Sigmoid colon (tissue), 7 donors: ENCODE data around the gene GNAI2. TPM values are rescaled to one million over a fixed set of nuclear protein-coding genes. Genes with fewer than 3 reads are reported as not detected.

Experiments used
- DNase-seq: peaks from one replicate; pipeline ENCODE4 v3.0.0-alpha.2; 2019
- H3K27ac ChIP-seq, 4 donors: fragments of 200-600 bp; sonication (generic); one replicate each; pipeline ENCODE4 v1.5.1; 2016 to 2019; ENCODE audit warnings: mild to moderate bottlenecking in 1 of 4
- H3K27me3 ChIP-seq, 3 donors: fragments of 200-600 bp; sonication (generic); one replicate each; pipeline ENCODE4 v1.5.1; 2019; ENCODE audit warnings: mild to moderate bottlenecking in 1 of 3
- H3K36me3 ChIP-seq, 4 donors: fragments of 200-600 bp; sonication (generic); one replicate each; pipeline ENCODE4 v1.5.1; 2016 to 2019
- H3K4me1 ChIP-seq, 4 donors: fragments of 200-600 bp; sonication (generic); one replicate each; pipeline ENCODE4 v1.5.1; 2017 to 2019
- H3K4me3 ChIP-seq, 4 donors: fragments of 200-600 bp; sonication (generic); one replicate each; pipeline ENCODE4 v1.5.1; 2017 to 2019; ENCODE audit warnings: mild to moderate bottlenecking in 2 of 4, moderate library complexity in 1 of 4
- H3K9me3 ChIP-seq, 4 donors: fragments of 200-600 bp in 3 of 4; sonication (generic) in 3 of 4; one replicate each; pipeline versions ENCODE4 v1.5.1 to v1.6.1; 2013 to 2019
- EP300 ChIP-seq, 4 donors: sonication (generic); formaldehyde crosslinking; IDR thresholded peaks; one replicate each; pipeline ENCODE4 v1.6.1; 2017; ENCODE audit warnings: antibody characterized with exemption in 4 of 4
- POLR2A ChIP-seq, 2 donors: fragments of 450-650 bp; IDR thresholded peaks; one replicate each; pipeline ENCODE4 v1.6.1; 2016; ENCODE audit warnings: antibody characterized with exemption in 2 of 2, mild to moderate bottlenecking in 2 of 2, moderate library complexity in 2 of 2
- POLR2AphosphoS5 ChIP-seq, 4 donors: sonication (generic); formaldehyde crosslinking; IDR thresholded peaks; one replicate each; pipeline ENCODE4 v1.6.1; 2017; ENCODE audit warnings: antibody characterized with exemption in 4 of 4
- WGBS, 2 donors: extraction: QIAGEN DNeasy Blood & Tissue Kit; methylation state at CpG; one replicate each; pipeline ENCODE4 v1.1.7; 2013; 5-methylcytosine and 5-hydroxymethylcytosine counted together
- intact Hi-C: fragments of 100-400 bp; cut with DNase I; formaldehyde crosslinking; loops from one replicate; pipeline ENCODE4 v1.15.1; 2023
- polyA plus RNA-seq, 3 donors: library from polyadenylated mRNA; stranded (reverse); fragments of 200-250 nt; gene quantifications; one replicate each; pipeline ENCODE4 v1.2.3, GENCODE V29; 2013
- total RNA-seq, 4 donors: library from RNA; depleted of rRNA; stranded (reverse); fragments of >200 nt; gene quantifications; one replicate each; pipeline ENCODE4 v1.1.0, GENCODE V29; 2016
- TF ChIP-seq, protein P1 (sequence below), 4 experiments: fragments of 450-650 bp in 3 of 4; fragments of 200-600 bp in 1 of 4; IDR thresholded peaks; one replicate each; pipeline ENCODE4 v1.5.1; 2016 to 2019; ENCODE audit warnings: antibody characterized with exemption in 4 of 4, mild to moderate bottlenecking in 3 of 4, moderate library complexity in 2 of 4
- donor health status: healthy with polysubstance abuse.
- donor health status: Bipolar disorder and iron deficiency.
- donor health status: healthy.

Gene GNAI2
- total and polyA plus RNA-seq, 7 donors = 43.9 to 171 (median 149) TPM

DNA sequence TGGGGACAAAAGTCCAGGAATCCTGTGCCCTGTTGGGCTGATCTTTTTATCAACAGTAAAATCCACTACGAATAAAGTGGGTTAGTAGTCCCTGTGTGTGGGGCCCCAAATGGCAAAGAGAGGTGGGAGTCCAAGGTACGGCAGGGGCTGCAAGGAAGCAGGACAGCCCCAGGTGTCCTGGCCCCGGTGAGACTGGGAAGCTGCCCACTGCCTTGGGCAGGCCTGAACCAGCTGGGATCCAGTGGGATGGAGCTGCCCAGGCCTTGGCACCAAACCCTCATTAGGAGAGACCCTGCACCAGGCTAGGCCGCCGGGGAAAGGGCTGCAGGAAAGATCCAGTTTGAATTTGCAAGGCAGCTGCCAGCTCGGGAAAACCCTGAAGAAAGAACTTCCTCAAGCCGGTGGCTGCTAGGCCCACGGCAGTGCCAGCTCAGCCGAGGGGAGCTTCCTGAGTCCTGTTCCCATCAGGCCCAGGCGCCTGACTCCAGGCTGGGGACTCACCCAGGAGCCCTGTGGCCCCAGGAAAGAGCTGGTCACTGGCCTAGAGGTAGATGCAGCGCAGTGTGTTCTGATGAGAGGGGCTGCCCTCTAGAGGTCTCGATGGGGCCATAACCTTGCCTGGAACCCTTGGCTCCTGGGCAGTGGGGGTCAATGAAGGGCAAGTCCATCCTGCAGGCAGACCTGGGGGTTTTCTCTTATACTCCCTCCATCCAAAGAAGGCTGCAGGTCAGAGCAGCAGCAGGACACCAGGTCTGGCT is 14.4 kb upstream of the GNAI2 start:
- peaks cover 0 to 2% (median 0%) of the 10 kb centered on the region in 3 donors for H3K27me3 ChIP-seq
- intact Hi-C loops = no loop called here
- H3K27ac ChIP-seq = no peak overlapping the region
- WGBS, 2 donors = 66 to 77% methylated on average over 12 of the region's 12 CpGs
- no peaks in the 10 kb centered on the region for H3K9me3 ChIP-seq
- peaks cover 0 to 11% (median 7%) of the 10 kb centered on the region in 4 donors for H3K4me1 ChIP-seq
- H3K36me3 ChIP-seq = no peaks in the 10 kb centered on the region
- no peak for DNase-seq
- no peak for TF ChIP-seq POLR2AphosphoS5 (IDR thresholded peaks at IDR 0.05)
- no peak for TF ChIP-seq EP300 (IDR thresholded peaks at IDR 0.05)
- TF ChIP-seq, protein P1, sequence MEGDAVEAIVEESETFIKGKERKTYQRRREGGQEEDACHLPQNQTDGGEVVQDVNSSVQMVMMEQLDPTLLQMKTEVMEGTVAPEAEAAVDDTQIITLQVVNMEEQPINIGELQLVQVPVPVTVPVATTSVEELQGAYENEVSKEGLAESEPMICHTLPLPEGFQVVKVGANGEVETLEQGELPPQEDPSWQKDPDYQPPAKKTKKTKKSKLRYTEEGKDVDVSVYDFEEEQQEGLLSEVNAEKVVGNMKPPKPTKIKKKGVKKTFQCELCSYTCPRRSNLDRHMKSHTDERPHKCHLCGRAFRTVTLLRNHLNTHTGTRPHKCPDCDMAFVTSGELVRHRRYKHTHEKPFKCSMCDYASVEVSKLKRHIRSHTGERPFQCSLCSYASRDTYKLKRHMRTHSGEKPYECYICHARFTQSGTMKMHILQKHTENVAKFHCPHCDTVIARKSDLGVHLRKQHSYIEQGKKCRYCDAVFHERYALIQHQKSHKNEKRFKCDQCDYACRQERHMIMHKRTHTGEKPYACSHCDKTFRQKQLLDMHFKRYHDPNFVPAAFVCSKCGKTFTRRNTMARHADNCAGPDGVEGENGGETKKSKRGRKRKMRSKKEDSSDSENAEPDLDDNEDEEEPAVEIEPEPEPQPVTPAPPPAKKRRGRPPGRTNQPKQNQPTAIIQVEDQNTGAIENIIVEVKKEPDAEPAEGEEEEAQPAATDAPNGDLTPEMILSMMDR (IDR thresholded peaks at IDR 0.05) = no peak
- TF ChIP-seq POLR2A (IDR thresholded peaks at IDR 0.05) = no peak
- H3K4me3 ChIP-seq = no peak overlapping the region

GRCh38 chr3:50222169-50222528 is 13.9 kb upstream of the GNAI2 start:
- no peak for DNase-seq
- Histone ChIP-seq H3K9me3 (no peaks in the 10 kb centered on the region), H3K4me3 (no peak overlapping the region), H3K27ac (no peak overlapping the region), H3K27me3 (peaks cover 0 to 2% (median 0%) of the 10 kb centered on the region in 3 donors), H3K4me1 (peaks cover 0 to 16% (median 13%) of the 10 kb centered on the region in 4 donors), H3K36me3 (no peaks in the 10 kb centered on the region)
- intact Hi-C loops = no loop called here
- 89 to 91% methylated on average over 1 of the region's 1 CpG for WGBS, 2 donors
- TF ChIP-seq EP300 (IDR thresholded peaks at IDR 0.05) = no peak
- TF ChIP-seq POLR2A (IDR thresholded peaks at IDR 0.05) = no peak
- TF ChIP-seq, protein P1 (IDR thresholded peaks at IDR 0.05) = no peak
- TF ChIP-seq POLR2AphosphoS5 (IDR thresholded peaks at IDR 0.05) = no peak

DNA sequence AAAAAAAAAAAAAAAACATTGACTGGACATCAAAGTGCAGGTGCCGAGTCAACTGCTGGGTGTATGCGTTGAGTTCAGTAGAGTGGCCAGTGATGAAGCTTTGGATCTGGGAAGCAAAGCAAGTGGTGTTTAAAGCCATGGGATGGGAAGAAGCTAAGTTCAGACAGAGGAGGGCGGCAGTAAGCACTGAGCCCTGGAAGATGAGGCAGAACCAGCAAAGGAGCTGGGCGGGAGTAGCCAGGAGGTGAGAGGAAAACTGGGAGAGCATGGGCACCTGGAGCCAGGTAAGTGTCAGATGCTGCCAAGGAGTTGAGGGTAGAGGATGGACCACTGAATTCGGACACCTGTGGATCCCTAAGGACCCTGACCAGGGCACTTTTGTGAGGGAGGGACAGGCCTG is 11.4 kb upstream of the GNAI2 start:
- WGBS, 2 donors = 50 to 78% methylated on average over 5 of the region's 5 CpGs
- Histone ChIP-seq H3K4me3 (no peak overlapping the region), H3K27me3 (peaks cover 0 to 2% (median 0%) of the 10 kb centered on the region in 3 donors), H3K4me1 (peaks cover 0 to 28% (median 22%) of the 10 kb centered on the region in 4 donors), H3K9me3 (no peaks in the 10 kb centered on the region), H3K36me3 (no peaks in the 10 kb centered on the region), H3K27ac (no peak overlapping the region)
- DNase-seq = no peak
- intact Hi-C loops = no loop called here
- TF ChIP-seq POLR2AphosphoS5 (IDR thresholded peaks at IDR 0.05) = no peak
- no peak for TF ChIP-seq EP300 (IDR thresholded peaks at IDR 0.05)
- TF ChIP-seq, protein P1 (IDR thresholded peaks at IDR 0.05) = no peak
- TF ChIP-seq POLR2A (IDR thresholded peaks at IDR 0.05) = no peak

GRCh38 chr3:50226888-50227389 is 9.1 kb upstream of the GNAI2 start:
- Histone ChIP-seq H3K27ac (peak overlapping the region; percentile 70 to 77 (median 76)), H3K36me3 (no peaks in the 10 kb centered on the region), H3K27me3 (no peaks in the 10 kb centered on the region), H3K4me3 (peak overlapping the region; percentile 55 to 73 (median 62)), H3K4me1 (peaks cover 0 to 28% (median 22%) of the 10 kb centered on the region in 4 donors), H3K9me3 (no peaks in the 10 kb centered on the region)
- DNase-seq = peak; percentile 81
- 1% methylated on average over 40 of the region's 40 CpGs for WGBS, 2 donors
- intact Hi-C loops = loop anchor here (1.0 to 2.0 kb wide), 4 partner anchors 19 to 106 kb away; no protein-coding TSS in a partner anchor
- TF ChIP-seq, protein P1 (IDR thresholded peaks at IDR 0.05) = no peak
- TF ChIP-seq POLR2AphosphoS5 (IDR thresholded peaks at IDR 0.05) (no peak), POLR2A (IDR thresholded peaks at IDR 0.05) (no peak), EP300 (IDR thresholded peaks at IDR 0.05) (no peak)
